Left lung (tissue), 10 donors: ENCODE results near the gene RNF144A. TPM values are rescaled to one million over a fixed set of nuclear protein-coding genes. Genes with fewer than 3 reads are reported as not detected.

Experiments
- ATAC-seq: fragments of 200-7000 bp; cut with Tn5 transposase; one replicate; pipeline ENCODE4 v1.9.1; 2020; ENCODE audit warnings: moderate library complexity
- DNase-seq, 4 donors: peaks; one replicate each; pipeline ENCODE4 v3.0.0-alpha.2; 2013 to 2020
- H3K27ac ChIP-seq, 2 donors: fragments of 200-600 bp; sonication (generic) in 1 of 2; one replicate each; pipeline versions ENCODE4 v1.5.0 to v1.8.0; 2020 to 2021
- H3K27me3 ChIP-seq, 2 donors: fragments of 200-600 bp; sonication (generic) in 1 of 2; one replicate each; pipeline versions ENCODE4 v1.5.0 to v1.8.0; 2020 to 2021
- H3K36me3 ChIP-seq, 2 donors: fragments of 200-600 bp; sonication (generic) in 1 of 2; one replicate each; pipeline versions ENCODE4 v1.5.0 to v1.8.0; 2020 to 2021
- H3K4me1 ChIP-seq, 2 donors: fragments of 200-600 bp; one replicate each; pipeline ENCODE4 v1.8.0; 2021
- H3K4me3 ChIP-seq, 2 donors: fragments of 200-600 bp; sonication (generic) in 1 of 2; one replicate each; pipeline versions ENCODE4 v1.5.0 to v1.8.0; 2020 to 2021; ENCODE audit warnings: mild to moderate bottlenecking in 1 of 2
- H3K9me3 ChIP-seq, 2 donors: fragments of 200-600 bp; sonication (generic) in 1 of 2; one replicate each; pipeline versions ENCODE4 v1.5.0 to v1.8.0; 2020 to 2021
- CTCF ChIP-seq, 2 donors: fragments of 200-600 bp; sonication (generic) in 1 of 2; IDR thresholded peaks; one replicate each; pipeline versions ENCODE4 v1.5.0 to v1.8.0; 2021; ENCODE audit warnings: antibody characterized with exemption in 2 of 2
- intact Hi-C, 2 donors: fragments of 100-400 bp; cut with DNase I; formaldehyde crosslinking; loops; one replicate each; pipeline versions ENCODE4 v1.11.2 to v1.14.2; 2022
- polyA plus RNA-seq, 6 donors: library from polyadenylated mRNA; unstranded; fragments of 120-200 nt; gene quantifications; one replicate each; pipeline ENCODE4 v1.2.1, GENCODE V29; 2013; ENCODE audit not compliant: insufficient read length in 6 of 6
- total RNA-seq, 2 donors: library from RNA; stranded (reverse); fragmentation: NEBNext Ultra II Directional; extraction: Animal tissue kit (Norgen Biotek cat#: 25700); gene quantifications; one replicate each; pipeline ENCODE4 v1.2.1, GENCODE V29; 2021
- donor health status: DM: no; HTN: yes; CAD: no.
- donor health status: DM: no; HTN: no; CAD: no.

RNF144A gene
- total and polyA plus RNA-seq, 8 donors, result 9.9 to 36.5 (median 30.7) TPM

DNA sequence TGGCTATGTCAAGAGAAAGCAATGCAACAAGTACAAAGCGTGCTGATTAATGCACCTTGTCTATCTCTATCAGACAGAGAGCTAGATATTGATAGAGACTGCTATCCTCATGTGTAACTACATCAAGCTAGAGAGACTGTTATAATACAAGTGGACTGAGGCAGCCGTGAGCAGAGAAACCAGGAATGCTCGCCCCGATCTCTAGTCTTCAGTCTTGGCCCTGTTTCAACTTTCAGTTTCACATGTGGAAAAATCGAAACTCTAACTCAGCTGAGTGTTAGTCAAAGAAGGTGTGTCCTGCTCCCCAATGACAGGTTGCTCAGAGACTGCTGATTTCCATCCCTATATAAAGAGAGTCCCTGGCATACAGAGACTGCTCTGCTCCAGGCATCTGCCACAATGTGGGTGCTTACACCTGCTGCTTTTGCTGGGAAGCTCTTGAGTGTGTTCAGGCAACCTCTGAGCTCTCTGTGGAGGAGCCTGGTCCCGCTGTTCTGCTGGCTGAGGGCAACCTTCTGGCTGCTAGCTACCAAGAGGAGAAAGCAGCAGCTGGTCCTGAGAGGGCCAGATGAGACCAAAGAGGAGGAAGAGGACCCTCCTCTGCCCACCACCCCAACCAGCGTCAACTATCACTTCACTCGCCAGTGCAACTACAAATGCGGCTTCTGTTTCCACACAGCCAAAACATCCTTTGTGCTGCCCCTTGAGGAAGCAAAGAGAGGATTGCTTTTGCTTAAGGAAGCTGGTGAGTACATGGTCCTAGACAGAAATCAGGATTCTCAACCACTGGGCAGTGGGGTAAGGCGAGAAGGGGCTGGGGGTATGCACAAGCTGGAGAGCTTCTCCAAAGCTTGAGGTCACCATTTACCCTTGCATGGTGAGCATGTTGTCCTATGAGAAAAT lies 39.6 kb upstream of the RNF144A start, which contains the start of gene RSAD2:
Gene RSAD2 (plus strand): TSS at position 376 of the 903 bp plus-strand sequence. CDS start 24 bp downstream, at position 400.
- DNase-seq (peak in 3 of 4 donors; percentile 35 to 69 (median 39)), ATAC-seq (peak; percentile 92)
- peaks cover 0 to 35% of the 10 kb centered on the region in 2 donors for H3K4me1 ChIP-seq
- H3K9me3 ChIP-seq, result no peaks in the 10 kb centered on the region
- H3K27ac ChIP-seq, result peak within 1 kb of the TSS; percentile 61 to 80
- peak within 1 kb of the TSS; percentile 38 to 56 for H3K4me3 ChIP-seq
- H3K27me3 ChIP-seq, result no peaks in the 10 kb centered on the region
- TF ChIP-seq CTCF (IDR thresholded peaks at IDR 0.05), result no peak
- intact Hi-C loops, result no loop called here
- no peaks in the 10 kb centered on the region for H3K36me3 ChIP-seq

DNA sequence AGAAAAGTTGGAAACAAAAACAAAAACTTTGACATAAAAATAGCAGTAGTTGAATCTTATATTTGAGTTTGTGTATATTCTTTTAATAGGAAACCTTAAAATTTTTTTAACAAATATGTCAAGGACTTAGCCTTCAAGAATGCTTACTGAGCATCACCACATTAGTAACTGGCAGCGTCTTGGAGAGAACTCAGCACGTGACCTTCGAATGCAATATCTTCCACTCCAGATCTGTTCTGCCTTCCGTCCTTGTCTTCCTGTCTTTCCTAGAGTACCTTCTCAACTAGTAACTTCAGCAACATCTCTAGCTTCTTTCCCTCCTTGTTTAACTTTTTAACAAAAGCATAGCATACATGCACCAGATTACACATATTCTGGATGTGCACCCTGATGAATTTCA lies 38.7 kb upstream of the RNF144A start:
- ATAC-seq (peak; percentile 10), DNase-seq (no peak)
- H3K9me3 ChIP-seq, result no peaks in the 10 kb centered on the region
- TF ChIP-seq CTCF (IDR thresholded peaks at IDR 0.05), result no peak
- H3K4me3 ChIP-seq, result peak overlapping the region in 1 of 2 donors; percentile 56
- no peaks in the 10 kb centered on the region for H3K27me3 ChIP-seq
- peaks cover 0 to 34% of the 10 kb centered on the region in 2 donors for H3K4me1 ChIP-seq
- H3K36me3 ChIP-seq, result peaks cover 0 to 4% of the 10 kb centered on the region in 2 donors
- intact Hi-C loops, result no loop called here
- H3K27ac ChIP-seq, result peak overlapping the region in 1 of 2 donors; percentile 80

DNA sequence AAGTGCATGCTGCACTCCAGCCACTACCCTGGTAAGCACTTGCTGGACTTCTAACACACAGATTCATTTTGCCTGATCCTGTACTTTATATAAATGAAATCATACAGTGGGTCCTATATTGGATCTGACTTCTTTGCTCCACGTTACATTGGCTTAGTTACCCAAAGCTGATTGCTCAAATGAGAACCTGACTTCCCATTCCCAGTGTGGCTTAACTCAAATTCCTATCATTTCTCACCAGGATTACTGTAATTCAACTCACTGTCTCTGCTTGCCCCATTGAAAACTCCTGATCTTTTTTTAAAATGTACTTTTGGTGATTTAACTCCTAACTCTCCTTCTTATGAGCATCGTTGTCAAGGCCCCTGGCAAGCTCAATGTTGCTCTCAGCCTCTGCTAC lies 38.2 kb upstream of the RNF144A start:
- H3K27ac ChIP-seq, result no peak overlapping the region
- H3K9me3 ChIP-seq, result no peaks in the 10 kb centered on the region
- intact Hi-C loops, result no loop called here
- no peak for DNase-seq
- no peak for ATAC-seq
- TF ChIP-seq CTCF (IDR thresholded peaks at IDR 0.05), result no peak
- no peaks in the 10 kb centered on the region for H3K27me3 ChIP-seq
- peaks cover 0 to 4% of the 10 kb centered on the region in 2 donors for H3K36me3 ChIP-seq
- peaks cover 0 to 34% of the 10 kb centered on the region in 2 donors for H3K4me1 ChIP-seq
- peak overlapping the region in 1 of 2 donors; percentile 56 for H3K4me3 ChIP-seq

DNA sequence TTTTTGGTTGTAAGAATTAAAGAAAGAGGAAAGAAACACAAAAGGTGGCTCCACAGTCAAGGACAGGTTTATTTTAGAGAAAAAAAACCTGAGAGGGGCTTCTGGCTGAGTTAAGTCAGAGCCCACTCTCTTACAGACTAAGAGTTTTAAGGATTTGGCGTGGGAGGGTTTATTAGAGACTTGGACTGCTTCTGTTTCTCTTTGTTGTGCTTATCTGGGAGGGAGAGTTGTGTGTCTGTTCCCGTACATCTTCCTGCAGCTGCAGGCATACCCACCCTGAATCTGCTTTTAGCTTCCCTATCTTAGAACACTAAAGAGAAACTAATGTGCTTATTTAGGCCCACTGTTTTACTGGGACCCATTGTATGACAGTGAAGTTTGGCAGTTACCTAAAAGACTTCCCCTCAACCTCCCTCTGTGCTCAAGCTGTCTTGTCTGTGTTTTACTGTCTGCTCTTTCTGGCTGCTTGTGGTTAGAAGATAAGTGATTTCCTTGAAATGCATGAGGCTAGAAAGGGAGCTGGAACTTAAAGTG lies 36.9 kb upstream of the RNF144A start:
- peaks cover 0 to 34% of the 10 kb centered on the region in 2 donors for H3K4me1 ChIP-seq
- H3K9me3 ChIP-seq, result no peaks in the 10 kb centered on the region
- intact Hi-C loops, result no loop called here
- ATAC-seq (no peak), DNase-seq (no peak)
- H3K4me3 ChIP-seq, result peak overlapping the region in 1 of 2 donors; percentile 56
- no peaks in the 10 kb centered on the region for H3K27me3 ChIP-seq
- TF ChIP-seq CTCF (IDR thresholded peaks at IDR 0.05), result no peak
- H3K27ac ChIP-seq, result peak overlapping the region in 1 of 2 donors; percentile 35
- peaks cover 0 to 4% of the 10 kb centered on the region in 2 donors for H3K36me3 ChIP-seq

DNA sequence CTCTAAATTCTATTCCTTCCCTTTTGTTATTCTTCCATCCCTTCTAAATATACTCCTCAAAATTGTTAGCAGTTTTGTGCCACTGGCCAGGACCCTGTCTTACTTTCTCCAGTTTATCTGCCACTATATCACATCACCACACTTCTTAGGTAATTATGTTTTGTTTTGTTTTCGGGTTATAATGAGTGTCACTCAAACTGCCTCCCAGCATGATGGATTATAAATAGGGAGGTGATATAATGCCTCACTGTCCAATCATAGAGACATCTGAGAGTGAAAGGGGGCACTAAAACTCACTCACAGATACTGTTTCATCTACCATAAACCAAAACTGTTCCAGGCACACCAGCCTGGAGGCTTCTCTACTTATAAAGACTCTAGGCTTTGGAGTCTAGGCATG lies 36.2 kb upstream of the RNF144A start:
- Histone ChIP-seq H3K4me3 (no peak overlapping the region), H3K27ac (no peak overlapping the region)
- ATAC-seq, result no peak

More for the DNA sequence above, 36.2 kb upstream of the RNF144A start:
- H3K4me1 ChIP-seq, result peaks cover 0 to 33% of the 10 kb centered on the region in 2 donors
- no peaks in the 10 kb centered on the region for H3K9me3 ChIP-seq
- no peak for TF ChIP-seq CTCF (IDR thresholded peaks at IDR 0.05)
- H3K36me3 ChIP-seq, result peaks cover 0 to 4% of the 10 kb centered on the region in 2 donors
- no peak for DNase-seq
- intact Hi-C loops, result no loop called here
- no peaks in the 10 kb centered on the region for H3K27me3 ChIP-seq
